Ishikawa (cell line): ENCODE results near the gene C1orf21.

ENCODE experiments used
- CEBPB ChIP-seq: IDR thresholded peaks from 2 replicates; pipeline ENCODE4 v1.6.1; 2012
- EP300 ChIP-seq: IDR thresholded peaks from 2 replicates; pipeline ENCODE4 v1.6.1; 2012; ENCODE audit warnings: borderline replicate concordance
- NFIC ChIP-seq: IDR thresholded peaks from 2 replicates; pipeline ENCODE4 v1.6.1; 2012
- RAD21 ChIP-seq: IDR thresholded peaks from 2 replicates; pipeline ENCODE4 v1.6.1; 2012; ENCODE audit warnings: low read depth
- YY1 ChIP-seq: IDR thresholded peaks from 2 replicates; pipeline ENCODE4 v1.6.1; 2012; ENCODE audit warnings: low read depth
- TF ChIP-seq, protein P1 (sequence below): IDR thresholded peaks from 2 replicates; pipeline ENCODE4 v1.6.1; 2012; ENCODE audit warnings: low read depth, mild to moderate bottlenecking
- TF ChIP-seq, protein P2 (sequence below): IDR thresholded peaks from 2 replicates; pipeline ENCODE4 v1.6.1; 2012

DNA sequence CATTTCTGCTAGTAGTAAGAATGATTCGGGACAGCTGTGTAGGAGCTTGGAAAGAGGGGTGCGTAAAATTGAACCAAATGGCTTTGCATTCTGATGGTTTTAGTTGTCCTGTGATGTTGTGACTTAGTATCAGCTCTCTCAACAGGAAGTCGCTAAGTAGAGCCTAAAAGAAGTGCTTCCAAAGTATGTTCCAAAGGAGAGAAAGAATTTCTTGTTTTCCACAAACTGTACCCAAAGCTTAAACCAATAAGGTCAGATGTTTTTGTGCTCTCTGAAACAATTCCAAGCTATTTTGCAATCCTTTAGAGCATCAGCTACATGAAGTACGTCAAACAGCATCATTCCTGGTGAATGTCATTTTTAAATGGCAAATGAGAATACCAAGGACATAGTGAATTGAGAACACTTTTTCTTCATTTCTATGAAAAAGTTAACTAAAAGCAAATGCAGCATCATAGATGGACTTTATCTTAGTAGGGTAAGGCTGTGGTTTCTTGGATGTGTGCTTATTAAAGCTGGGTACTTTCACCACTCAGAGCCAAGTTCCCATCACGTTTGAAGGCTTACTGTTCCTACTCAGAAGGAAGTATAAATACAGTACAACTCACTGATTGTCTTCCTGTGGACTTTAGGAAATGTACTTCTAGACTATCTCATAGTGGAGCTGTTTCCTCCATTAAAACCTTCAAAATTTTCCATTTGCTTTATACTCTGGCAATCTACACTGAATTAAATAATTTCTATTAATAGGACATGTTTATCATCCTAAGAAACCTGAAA is 148.6 kb downstream of the C1orf21 start:
- TF ChIP-seq EP300 (no peak), NFIC (no peak), CEBPB (no peak), RAD21 (no peak), YY1 (no peak)
- TF ChIP-seq, protein P1, sequence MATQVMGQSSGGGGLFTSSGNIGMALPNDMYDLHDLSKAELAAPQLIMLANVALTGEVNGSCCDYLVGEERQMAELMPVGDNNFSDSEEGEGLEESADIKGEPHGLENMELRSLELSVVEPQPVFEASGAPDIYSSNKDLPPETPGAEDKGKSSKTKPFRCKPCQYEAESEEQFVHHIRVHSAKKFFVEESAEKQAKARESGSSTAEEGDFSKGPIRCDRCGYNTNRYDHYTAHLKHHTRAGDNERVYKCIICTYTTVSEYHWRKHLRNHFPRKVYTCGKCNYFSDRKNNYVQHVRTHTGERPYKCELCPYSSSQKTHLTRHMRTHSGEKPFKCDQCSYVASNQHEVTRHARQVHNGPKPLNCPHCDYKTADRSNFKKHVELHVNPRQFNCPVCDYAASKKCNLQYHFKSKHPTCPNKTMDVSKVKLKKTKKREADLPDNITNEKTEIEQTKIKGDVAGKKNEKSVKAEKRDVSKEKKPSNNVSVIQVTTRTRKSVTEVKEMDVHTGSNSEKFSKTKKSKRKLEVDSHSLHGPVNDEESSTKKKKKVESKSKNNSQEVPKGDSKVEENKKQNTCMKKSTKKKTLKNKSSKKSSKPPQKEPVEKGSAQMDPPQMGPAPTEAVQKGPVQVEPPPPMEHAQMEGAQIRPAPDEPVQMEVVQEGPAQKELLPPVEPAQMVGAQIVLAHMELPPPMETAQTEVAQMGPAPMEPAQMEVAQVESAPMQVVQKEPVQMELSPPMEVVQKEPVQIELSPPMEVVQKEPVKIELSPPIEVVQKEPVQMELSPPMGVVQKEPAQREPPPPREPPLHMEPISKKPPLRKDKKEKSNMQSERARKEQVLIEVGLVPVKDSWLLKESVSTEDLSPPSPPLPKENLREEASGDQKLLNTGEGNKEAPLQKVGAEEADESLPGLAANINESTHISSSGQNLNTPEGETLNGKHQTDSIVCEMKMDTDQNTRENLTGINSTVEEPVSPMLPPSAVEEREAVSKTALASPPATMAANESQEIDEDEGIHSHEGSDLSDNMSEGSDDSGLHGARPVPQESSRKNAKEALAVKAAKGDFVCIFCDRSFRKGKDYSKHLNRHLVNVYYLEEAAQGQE = no peak
- TF ChIP-seq, protein P2, sequence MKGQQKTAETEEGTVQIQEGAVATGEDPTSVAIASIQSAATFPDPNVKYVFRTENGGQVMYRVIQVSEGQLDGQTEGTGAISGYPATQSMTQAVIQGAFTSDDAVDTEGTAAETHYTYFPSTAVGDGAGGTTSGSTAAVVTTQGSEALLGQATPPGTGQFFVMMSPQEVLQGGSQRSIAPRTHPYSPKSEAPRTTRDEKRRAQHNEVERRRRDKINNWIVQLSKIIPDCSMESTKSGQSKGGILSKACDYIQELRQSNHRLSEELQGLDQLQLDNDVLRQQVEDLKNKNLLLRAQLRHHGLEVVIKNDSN = no peak
